ENCODE measurements around the gene CUBN. TPM values are rescaled to one million over a fixed set of nuclear protein-coding genes. Genes with fewer than 3 reads are reported as not detected.
A peak's percentile ranks its signal among the peaks of the same experiment; 100 is the strongest.

Gene CUBN
- total RNA-seq, 1 donor from 2014 or later: 0.32 TPM

- TF ChIP-seq, protein P1, sequence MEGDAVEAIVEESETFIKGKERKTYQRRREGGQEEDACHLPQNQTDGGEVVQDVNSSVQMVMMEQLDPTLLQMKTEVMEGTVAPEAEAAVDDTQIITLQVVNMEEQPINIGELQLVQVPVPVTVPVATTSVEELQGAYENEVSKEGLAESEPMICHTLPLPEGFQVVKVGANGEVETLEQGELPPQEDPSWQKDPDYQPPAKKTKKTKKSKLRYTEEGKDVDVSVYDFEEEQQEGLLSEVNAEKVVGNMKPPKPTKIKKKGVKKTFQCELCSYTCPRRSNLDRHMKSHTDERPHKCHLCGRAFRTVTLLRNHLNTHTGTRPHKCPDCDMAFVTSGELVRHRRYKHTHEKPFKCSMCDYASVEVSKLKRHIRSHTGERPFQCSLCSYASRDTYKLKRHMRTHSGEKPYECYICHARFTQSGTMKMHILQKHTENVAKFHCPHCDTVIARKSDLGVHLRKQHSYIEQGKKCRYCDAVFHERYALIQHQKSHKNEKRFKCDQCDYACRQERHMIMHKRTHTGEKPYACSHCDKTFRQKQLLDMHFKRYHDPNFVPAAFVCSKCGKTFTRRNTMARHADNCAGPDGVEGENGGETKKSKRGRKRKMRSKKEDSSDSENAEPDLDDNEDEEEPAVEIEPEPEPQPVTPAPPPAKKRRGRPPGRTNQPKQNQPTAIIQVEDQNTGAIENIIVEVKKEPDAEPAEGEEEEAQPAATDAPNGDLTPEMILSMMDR (IDR thresholded peaks at IDR 0.05; ENCODE audit: partially characterized antibody, unreplicated experiment): peak; percentile 35
- Mint-ChIP-seq H3K36me3 (ENCODE audit: unreplicated experiment) (no peaks in the 10 kb centered on the region), H3K27me3 (ENCODE audit: unreplicated experiment) (peaks cover 2% of the 10 kb centered on the region), H3K27ac (ENCODE audit: unreplicated experiment) (no peak overlapping the region), H3K4me3 (ENCODE audit: unreplicated experiment) (no peak overlapping the region), H3K4me1 (ENCODE audit: low read depth, unreplicated experiment) (peaks cover 2% of the 10 kb centered on the region), H3K9me3 (ENCODE audit: unreplicated experiment) (no peaks in the 10 kb centered on the region)
- DNase-seq: no peak
These were observed 213.1 kb downstream of the CUBN start for GRCh38 chr10:16916496-16916895.

DNA sequence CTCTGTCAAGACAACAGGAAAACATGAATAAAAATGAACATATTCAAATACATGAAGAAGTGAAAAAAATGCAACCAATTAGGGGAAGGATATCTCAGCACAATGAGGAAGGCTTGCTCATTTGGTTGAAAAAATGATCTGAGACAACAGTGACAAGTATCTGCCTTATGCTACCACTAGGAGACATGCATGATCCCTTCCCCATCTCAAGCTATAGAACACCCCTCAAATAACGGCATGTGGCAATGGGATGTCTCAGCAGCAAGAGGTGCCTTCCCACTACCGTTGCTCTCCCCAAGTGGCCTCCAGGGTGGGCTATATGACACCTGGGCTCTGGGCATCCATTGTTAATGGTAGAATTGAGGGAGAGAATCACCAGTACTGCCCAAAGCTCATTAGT lies 214.3 kb downstream of the CUBN start:
- Mint-ChIP-seq H3K4me3 (ENCODE audit: unreplicated experiment) (no peak overlapping the region), H3K27ac (ENCODE audit: unreplicated experiment) (no peak overlapping the region), H3K27me3 (ENCODE audit: unreplicated experiment) (peaks cover 2% of the 10 kb centered on the region)

DNA sequence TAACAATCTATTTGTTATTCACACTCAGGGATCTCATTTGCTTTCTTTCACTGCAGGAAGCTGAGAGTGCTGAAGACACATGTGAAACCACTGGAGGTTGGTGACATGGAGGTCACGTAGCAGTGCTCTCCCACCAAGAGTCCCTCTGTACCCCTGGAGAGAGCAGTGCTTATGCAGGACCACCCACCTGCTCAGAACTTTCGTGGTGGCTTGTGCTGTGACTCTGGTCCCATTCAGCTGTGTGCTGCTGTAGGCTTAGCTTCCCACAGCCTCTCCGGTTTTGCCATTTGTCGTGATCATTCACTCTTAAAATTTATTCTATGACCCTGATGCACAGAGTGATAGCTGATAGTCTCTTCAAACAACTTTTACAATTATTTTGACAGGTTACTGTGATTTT lies 216.3 kb downstream of the CUBN start:
- Mint-ChIP-seq H3K9me3 (ENCODE audit: unreplicated experiment) (no peaks in the 10 kb centered on the region), H3K4me1 (ENCODE audit: low read depth, unreplicated experiment) (peaks cover 2% of the 10 kb centered on the region), H3K36me3 (ENCODE audit: unreplicated experiment) (no peaks in the 10 kb centered on the region), H3K4me3 (ENCODE audit: unreplicated experiment) (no peak overlapping the region), H3K27ac (ENCODE audit: unreplicated experiment) (no peak overlapping the region), H3K27me3 (ENCODE audit: unreplicated experiment) (peaks cover 2% of the 10 kb centered on the region)
- no peak for DNase-seq
- TF ChIP-seq, protein P1 (IDR thresholded peaks at IDR 0.05; ENCODE audit: partially characterized antibody, unreplicated experiment): no peak

More for the DNA sequence above, 214.3 kb downstream of the CUBN start:
- Mint-ChIP-seq H3K9me3 (ENCODE audit: unreplicated experiment) (no peaks in the 10 kb centered on the region), H3K4me1 (ENCODE audit: low read depth, unreplicated experiment) (peaks cover 2% of the 10 kb centered on the region), H3K36me3 (ENCODE audit: unreplicated experiment) (no peaks in the 10 kb centered on the region)
- TF ChIP-seq, protein P1 (IDR thresholded peaks at IDR 0.05; ENCODE audit: partially characterized antibody, unreplicated experiment): no peak
- DNase-seq: no peak

DNA sequence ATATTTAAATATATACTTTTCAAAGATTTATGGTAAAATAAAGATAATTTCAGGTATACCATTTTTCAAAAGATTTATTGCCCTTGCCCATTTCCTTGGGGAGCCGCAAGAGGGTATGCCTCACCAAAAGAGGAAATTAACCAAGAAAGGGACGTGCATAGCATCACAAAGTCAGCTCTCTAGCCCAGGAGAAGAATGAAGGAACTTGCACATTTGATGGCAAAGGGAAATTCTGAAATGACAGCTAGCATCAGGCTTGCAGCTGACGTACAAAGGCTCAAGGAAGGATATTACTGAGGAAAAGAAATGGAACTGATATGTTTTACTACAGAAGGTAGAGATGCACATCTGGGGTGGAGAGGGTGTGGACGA lies 218.8 kb downstream of the CUBN start:
- Mint-ChIP-seq H3K4me1 (ENCODE audit: low read depth, unreplicated experiment) (peaks cover 2% of the 10 kb centered on the region), H3K9me3 (ENCODE audit: unreplicated experiment) (no peaks in the 10 kb centered on the region), H3K27me3 (ENCODE audit: unreplicated experiment) (peaks cover 2% of the 10 kb centered on the region), H3K4me3 (ENCODE audit: unreplicated experiment) (no peak overlapping the region), H3K36me3 (ENCODE audit: unreplicated experiment) (no peaks in the 10 kb centered on the region), H3K27ac (ENCODE audit: unreplicated experiment) (no peak overlapping the region)
- TF ChIP-seq, protein P1 (IDR thresholded peaks at IDR 0.05; ENCODE audit: partially characterized antibody, unreplicated experiment): no peak
- DNase-seq: no peak

GRCh38 chr10:16909961-16910792 lies 219.4 kb downstream of the CUBN start:
- TF ChIP-seq, protein P1 (IDR thresholded peaks at IDR 0.05; ENCODE audit: partially characterized antibody, unreplicated experiment): no peak
- Mint-ChIP-seq H3K36me3 (ENCODE audit: unreplicated experiment) (no peaks in the 10 kb centered on the region), H3K27me3 (ENCODE audit: unreplicated experiment) (peaks cover 2% of the 10 kb centered on the region), H3K4me3 (ENCODE audit: unreplicated experiment) (no peak overlapping the region), H3K4me1 (ENCODE audit: low read depth, unreplicated experiment) (peaks cover 2% of the 10 kb centered on the region), H3K27ac (ENCODE audit: unreplicated experiment) (no peak overlapping the region), H3K9me3 (ENCODE audit: unreplicated experiment) (no peaks in the 10 kb centered on the region)
- no peak for DNase-seq
